ENCODE data around the gene AK8.

DNA sequence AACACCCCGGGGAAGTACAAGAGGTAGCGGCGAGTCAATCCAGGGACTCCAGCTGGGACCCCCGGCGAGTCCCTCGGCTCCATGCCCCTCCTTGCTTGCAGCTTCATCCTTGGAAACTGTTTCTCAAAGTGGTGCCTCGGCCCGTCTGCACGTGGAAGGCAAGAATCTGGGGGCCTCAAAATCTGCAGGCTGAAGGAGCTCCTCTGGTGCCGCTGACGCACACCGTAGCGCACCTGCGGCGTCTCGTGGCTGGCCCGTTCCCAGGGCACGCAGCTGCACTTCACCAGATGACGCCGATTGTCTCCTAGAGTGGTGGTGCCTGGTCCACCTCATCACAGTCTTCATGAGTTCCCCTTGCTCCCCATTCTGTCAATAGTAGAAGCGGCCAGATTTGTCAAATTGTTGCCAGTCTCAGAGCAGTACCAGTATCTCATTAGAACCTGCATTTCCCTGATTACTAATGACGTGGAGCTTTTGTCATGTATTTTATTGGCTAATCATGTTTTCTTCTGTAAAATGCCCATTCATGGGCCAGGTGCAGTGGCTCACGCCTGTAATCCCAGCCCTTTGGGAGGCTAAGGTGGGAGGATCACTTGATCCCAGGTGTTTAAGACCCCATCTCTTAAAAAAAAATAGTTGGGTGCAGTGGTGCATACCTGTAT lies 169.2 kb downstream of the AK8 start:
- TF ChIP-seq, protein P1, sequence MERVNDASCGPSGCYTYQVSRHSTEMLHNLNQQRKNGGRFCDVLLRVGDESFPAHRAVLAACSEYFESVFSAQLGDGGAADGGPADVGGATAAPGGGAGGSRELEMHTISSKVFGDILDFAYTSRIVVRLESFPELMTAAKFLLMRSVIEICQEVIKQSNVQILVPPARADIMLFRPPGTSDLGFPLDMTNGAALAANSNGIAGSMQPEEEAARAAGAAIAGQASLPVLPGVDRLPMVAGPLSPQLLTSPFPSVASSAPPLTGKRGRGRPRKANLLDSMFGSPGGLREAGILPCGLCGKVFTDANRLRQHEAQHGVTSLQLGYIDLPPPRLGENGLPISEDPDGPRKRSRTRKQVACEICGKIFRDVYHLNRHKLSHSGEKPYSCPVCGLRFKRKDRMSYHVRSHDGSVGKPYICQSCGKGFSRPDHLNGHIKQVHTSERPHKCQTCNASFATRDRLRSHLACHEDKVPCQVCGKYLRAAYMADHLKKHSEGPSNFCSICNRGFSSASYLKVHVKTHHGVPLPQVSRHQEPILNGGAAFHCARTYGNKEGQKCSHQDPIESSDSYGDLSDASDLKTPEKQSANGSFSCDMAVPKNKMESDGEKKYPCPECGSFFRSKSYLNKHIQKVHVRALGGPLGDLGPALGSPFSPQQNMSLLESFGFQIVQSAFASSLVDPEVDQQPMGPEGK (CRISPR knock-in tag; IDR thresholded peaks at IDR 0.05; ENCODE audit: borderline replicate concordance) = no peak
- TF ChIP-seq ZFP3 (CRISPR knock-in tag; IDR thresholded peaks at IDR 0.05) = no peak
- no peak for TF ChIP-seq ZC3H10 (CRISPR knock-in tag; IDR thresholded peaks at IDR 0.05)
- TF ChIP-seq ZNF565 (CRISPR knock-in tag; conservative IDR thresholded peaks at IDR 0.05; ENCODE audit: low read depth) = no peak
- no peak for TF ChIP-seq BACH2 (CRISPR knock-in tag; IDR thresholded peaks at IDR 0.05; ENCODE audit: borderline replicate concordance)
- no peak for TF ChIP-seq TOX (CRISPR knock-in tag; IDR thresholded peaks at IDR 0.05; ENCODE audit: borderline replicate concordance)
- TF ChIP-seq, protein P2, sequence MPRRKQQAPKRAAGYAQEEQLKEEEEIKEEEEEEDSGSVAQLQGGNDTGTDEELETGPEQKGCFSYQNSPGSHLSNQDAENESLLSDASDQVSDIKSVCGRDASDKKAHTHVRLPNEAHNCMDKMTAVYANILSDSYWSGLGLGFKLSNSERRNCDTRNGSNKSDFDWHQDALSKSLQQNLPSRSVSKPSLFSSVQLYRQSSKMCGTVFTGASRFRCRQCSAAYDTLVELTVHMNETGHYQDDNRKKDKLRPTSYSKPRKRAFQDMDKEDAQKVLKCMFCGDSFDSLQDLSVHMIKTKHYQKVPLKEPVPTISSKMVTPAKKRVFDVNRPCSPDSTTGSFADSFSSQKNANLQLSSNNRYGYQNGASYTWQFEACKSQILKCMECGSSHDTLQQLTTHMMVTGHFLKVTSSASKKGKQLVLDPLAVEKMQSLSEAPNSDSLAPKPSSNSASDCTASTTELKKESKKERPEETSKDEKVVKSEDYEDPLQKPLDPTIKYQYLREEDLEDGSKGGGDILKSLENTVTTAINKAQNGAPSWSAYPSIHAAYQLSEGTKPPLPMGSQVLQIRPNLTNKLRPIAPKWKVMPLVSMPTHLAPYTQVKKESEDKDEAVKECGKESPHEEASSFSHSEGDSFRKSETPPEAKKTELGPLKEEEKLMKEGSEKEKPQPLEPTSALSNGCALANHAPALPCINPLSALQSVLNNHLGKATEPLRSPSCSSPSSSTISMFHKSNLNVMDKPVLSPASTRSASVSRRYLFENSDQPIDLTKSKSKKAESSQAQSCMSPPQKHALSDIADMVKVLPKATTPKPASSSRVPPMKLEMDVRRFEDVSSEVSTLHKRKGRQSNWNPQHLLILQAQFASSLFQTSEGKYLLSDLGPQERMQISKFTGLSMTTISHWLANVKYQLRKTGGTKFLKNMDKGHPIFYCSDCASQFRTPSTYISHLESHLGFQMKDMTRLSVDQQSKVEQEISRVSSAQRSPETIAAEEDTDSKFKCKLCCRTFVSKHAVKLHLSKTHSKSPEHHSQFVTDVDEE (CRISPR knock-in tag; IDR thresholded peaks at IDR 0.05) = no peak
- TF ChIP-seq PPARA (CRISPR knock-in tag; IDR thresholded peaks at IDR 0.05; ENCODE audit: borderline replicate concordance) = no peak
- TF ChIP-seq CSDC2 (CRISPR knock-in tag; IDR thresholded peaks at IDR 0.05) = no peak
- no peak for TF ChIP-seq OSR1 (CRISPR knock-in tag; IDR thresholded peaks at IDR 0.05)
- no peak for TF ChIP-seq ZFP30 (CRISPR knock-in tag; IDR thresholded peaks at IDR 0.05)
- TF ChIP-seq ARNTL (CRISPR knock-in tag; IDR thresholded peaks at IDR 0.05; ENCODE audit: borderline replicate concordance, low read depth) = no peak
- TF ChIP-seq, protein P3, sequence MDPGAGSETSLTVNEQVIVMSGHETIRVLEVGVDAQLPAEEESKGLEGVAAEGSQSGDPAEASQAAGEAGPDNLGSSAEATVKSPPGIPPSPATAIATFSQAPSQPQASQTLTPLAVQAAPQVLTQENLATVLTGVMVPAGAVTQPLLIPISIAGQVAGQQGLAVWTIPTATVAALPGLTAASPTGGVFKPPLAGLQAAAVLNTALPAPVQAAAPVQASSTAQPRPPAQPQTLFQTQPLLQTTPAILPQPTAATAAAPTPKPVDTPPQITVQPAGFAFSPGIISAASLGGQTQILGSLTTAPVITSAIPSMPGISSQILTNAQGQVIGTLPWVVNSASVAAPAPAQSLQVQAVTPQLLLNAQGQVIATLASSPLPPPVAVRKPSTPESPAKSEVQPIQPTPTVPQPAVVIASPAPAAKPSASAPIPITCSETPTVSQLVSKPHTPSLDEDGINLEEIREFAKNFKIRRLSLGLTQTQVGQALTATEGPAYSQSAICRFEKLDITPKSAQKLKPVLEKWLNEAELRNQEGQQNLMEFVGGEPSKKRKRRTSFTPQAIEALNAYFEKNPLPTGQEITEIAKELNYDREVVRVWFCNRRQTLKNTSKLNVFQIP (CRISPR knock-in tag; IDR thresholded peaks at IDR 0.05; ENCODE audit: borderline replicate concordance, low read depth) = no peak

All from SK-N-SH treated with all-trans-retinoic acid at 6 μM for 48 hours (cell line).